HG02981 (cell line): ENCODE results near the gene GSS.

Experiments
- ATAC-seq: cut with Tn5 transposase; IDR thresholded peaks from one replicate; pipeline ENCODE4 v1.9.1; 2021; ENCODE audit warnings: mild to moderate bottlenecking, moderate library complexity; ENCODE audit not compliant: unreplicated experiment

GSS gene

DNA sequence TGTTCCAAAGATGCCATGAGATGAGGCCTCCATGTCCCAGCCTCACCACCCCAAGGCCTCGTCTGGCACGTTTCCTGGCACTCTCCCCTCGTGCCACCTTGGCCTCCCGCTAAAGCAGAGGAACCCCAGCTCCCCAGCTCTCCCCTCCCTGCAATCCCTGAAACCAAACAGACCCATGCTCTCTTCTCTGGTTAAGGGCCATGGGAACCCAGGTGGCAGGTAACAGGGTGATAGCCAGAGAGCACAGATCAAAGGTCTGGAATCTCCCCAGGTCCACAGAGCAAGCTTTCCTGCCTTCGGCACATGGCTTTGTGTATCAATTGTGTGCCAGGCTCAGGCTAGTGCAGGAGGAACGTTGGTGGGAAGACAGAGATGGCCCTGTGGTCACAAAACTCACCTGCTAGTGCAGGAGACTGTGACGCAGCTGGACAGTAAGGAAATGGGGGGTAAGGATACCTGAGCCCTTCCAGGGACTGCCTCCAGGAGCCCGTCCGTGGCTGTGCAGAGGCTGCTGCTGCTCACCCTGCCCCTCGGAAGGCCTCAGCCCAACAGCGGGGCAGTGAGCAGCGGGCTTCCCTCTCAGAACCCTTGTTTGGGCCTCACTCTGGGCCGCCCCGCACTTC lies 39.0 kb upstream of the GSS start:
- no peak for ATAC-seq

DNA sequence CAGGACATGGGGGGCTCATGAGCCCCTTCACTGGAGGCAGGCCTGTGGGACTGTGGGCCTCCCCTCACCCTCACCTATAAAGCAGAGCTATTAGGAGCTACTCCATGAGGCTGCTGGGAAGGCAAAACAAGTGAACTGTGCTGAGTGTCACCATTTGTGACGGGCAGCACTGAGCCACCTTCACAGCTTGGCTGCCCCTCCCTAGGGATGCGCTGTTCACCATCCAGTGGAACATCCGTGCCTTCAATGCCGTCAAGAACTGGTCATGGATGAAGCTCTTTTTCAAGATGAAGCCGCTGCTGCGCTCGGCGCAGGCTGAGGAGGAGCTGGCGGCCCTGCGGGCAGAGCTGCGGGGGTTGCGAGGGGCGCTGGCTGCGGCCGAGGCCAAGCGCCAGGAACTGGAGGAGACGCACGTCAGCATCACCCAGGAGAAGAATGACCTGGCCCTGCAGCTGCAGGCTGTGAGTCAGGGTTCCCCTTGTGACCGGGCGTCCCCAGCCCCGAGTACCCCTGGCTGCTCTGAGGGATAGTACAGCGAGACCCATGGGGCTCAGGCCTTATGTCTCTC lies 38.4 kb upstream of the GSS start:
- ATAC-seq = no peak

DNA sequence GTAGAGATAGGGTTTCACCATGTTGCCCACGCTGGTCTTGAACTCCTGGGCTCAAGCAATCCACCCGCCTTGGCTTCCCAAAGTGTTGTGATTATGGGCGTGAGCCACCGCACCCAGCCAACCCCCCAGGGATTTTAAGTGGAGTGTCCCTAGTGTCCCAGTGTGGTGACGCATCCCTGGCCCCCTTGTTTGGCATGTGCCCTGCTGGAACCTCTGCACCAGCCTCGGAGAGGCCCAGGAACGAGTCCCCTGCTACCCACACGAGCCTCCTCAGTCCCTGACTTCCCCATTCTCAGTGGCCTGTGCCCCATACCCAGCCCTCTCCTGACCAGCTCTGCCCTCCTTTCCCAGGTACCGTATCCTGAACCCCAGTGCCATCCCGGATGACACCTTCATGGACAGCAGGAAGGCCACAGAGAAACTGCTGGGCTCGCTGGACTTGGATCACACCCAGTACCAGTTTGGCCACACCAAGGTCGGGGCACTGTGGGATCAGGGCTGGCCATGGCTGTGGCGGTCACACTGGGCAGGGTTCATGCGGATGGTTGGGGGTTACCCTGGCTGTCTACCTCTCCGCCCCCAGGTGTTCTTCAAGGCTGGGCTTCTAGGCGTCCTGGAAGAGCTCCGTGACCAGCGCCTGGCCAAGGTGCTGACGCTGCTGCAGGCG lies 37.3 kb upstream of the GSS start:
- ATAC-seq = no peak

DNA sequence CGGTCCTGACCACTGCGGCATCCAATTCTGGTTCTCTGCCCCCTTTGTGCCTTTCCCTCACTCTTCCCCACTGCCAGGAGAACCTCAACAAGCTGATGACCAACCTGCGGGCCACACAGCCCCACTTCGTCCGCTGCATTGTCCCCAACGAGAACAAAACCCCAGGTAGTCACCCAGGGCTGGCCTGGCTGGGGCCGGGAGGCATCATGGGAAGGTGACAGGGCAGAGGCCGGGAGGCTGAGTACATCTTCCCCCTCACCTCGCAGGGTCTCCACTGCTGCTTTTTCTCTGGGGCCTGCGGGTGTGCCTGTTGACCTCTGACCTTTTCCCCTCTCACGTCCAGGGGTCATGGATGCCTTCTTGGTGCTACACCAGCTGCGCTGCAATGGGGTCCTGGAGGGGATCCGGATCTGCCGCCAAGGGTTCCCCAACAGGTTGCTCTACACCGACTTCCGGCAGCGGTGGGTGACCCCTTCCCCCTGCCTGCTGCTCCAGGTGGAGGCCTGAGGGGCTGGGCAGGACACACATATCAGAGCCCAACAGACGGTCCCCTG lies 35.1 kb upstream of the GSS start:
- no peak for ATAC-seq

DNA sequence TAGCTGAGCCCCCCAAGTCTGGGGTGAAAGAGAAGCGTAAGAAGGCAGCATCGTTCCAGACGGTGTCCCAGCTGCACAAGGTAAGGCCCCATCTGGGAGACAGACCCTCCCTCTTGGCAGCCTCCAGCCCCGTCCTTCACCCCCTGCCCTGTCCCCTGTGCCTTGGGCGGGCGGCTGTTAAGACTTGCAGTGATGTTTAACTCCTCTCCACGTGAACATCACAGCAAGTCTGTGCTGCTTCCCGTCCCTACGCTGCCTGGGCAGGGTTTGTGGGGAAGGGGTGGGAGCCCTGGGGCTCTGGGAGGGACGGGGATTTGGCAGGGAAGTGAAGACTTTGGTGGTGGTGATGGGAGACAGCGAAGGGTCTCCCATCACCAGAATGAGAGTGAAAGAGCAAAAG lies 34.6 kb upstream of the GSS start:
- ATAC-seq = no peak

DNA sequence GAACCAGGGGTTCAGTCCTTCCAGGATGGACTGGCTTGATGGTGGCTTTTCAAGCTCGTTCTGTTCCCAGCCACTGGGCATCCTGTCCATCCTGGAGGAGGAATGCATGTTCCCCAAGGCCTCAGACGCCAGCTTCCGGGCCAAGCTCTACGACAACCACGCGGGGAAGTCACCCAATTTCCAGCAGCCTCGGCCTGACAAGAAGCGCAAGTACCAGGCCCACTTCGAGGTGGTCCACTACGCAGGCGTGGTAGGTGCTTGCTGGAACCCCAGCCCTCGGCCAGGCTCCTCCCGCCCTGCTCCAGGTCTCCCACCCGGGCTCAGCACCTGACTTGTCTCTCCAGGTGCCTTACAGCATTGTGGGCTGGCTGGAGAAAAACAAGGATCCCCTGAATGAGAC lies 34.1 kb upstream of the GSS start:
- no peak for ATAC-seq

DNA sequence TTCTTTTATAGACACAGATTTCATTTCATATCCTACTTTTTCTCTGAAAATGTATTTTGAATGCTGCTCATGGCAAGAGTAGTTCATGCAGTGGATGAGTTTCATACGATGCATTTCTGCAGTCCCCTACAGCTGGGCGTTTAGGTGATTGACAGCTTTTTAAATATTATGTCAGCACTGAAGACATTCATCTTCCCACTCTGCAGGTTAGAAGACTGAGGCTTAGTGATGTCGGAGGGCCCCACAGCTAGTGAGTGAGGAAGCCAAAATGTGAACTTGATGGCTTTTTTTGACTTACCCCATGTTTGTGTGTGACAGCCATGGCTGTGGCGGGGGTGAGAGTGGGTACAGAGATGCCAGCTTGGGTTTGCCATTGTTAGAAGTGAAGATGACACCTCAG lies 33.5 kb upstream of the GSS start:
- no peak for ATAC-seq

DNA sequence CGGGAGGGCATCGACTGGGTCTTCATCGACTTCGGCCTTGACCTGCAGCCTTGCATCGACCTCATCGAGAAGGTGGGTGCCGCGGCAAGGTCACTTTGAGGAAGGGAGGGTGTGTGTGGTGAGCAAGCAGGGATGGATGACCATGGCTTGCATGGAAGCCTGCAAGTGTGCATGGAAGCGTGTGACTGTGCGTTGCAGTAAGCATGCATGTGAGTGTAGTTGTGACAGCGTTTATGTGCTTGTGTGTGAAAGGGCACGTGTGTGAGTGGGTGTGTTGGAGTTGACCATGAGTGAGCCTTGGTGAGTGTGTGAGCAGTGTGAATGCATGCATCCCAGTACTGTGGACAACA lies 32.6 kb upstream of the GSS start:
- no peak for ATAC-seq

DNA sequence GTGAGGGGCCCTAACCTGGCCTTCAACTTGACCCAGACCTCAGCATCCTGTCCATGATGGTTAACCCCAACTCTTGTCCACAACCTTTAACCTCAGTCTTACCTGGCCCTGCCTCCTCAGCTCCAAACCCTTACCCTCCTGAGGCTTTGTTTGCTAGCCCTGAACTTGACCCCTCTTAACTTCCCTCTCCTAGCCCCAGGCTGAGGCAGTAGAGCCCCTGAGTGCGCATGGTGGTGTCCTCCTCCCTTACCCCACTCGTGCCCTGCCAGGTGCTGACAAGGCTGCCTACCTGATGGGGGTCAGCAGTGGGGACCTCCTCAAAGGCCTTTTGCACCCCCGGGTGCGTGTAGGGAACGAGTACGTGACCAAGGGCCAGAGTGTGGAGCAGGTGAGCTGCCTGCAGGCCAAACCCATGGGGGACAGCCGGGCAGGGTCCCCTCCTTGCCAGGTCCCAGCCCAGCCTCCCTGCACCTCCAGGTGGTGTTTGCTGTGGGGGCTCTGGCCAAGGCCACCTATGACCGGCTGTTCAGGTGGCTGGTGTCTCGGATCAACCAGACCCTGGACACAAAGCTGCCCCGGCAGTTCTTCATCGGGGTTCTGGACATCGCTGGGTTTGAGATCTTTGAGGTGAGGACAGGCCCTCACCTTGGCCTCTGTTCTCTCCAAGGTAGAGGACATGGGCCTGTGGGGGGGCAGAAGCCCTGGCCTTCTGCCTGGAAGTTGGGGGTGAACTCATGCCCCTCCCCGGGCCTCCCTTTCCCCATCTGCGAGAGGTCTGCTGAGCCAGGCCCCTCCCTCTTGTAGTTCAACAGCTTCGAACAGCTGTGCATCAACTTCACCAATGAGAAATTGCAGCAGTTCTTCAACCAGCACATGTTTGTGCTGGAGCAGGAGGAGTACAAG lies 31.9 kb upstream of the GSS start:
- no peak for ATAC-seq

DNA sequence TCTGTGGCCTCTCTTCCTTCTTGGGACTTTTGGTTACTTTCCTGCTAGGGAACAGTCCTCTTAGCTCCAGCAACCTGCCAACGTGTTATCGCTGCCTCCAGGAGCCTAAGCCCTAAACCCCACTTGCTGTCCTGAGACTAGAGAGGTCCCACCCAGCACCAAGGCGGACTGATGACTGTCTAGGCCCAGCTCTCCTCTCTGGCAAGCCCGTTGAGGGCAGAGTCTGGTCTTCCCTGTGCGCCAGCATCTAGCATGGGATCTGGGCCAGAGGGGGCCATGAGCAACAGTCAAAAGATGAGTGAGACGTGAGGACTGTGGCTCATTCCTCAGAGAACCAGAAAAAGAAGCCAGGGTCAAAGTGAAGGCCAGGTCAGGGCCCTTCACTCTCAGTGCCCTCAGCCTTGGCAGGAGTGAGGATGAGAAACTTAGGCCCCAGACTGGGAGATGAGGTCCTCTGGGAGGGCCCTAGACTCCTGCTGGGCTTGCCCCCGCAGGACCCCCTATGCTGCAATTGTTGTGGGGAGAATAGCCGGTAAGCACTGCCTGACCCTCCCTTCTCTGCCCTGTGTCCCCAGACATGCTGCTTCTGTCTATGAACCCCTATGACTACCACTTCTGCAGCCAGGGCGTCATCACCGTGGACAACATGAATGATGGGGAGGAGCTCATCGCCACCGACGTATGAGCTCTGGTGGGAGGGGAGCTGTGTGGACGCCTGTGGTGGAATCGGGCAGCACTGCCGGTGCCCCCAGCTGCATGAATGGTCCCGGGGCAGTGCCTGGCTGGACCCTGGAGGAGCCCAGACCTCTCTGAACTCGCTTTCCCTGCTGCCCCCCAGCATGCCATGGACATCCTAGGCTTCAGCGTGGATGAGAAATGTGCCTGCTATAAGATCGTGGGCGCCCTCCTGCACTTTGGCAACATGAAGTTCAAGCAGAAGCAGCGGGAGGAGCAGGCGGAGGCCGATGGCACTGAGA lies 31.0 kb upstream of the GSS start:
- no peak for ATAC-seq

DNA sequence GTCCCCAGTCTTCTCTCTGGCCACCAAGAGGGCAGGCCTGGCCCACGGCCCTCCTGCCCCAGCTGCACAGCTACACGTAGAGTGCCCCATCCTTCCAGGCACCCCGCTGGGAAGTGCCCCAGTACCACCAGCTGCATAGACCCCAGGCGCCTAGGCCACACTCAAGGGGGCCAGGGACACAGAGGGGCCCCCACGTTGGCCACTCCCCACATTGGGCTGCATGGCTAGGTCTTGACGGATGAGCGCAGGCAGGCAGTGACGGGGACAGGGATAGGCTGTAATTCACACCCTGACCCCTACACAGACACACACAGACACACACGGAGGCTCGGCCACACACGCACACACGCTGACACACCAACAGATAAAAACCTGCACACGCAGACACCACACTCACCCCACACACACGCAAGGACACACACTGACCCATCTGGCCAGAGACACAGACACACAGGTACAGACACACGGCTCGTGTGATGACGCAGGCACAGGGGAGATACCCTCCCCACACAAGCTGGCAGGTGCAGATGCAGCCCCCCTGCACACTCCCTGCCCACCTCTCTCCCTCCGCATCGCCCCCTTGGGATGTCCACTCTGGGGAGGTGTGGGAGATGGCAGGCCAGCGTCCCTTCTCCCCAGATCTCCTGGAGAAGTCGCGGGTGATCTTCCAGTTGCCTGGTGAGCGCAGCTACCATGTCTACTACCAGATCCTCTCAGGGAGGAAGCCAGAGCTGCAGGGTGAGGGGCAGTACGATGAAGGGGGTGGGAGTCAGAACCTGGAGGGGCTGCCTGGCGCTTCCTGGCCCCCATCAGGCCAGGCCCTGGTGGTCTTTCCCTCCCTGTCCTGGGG lies 30.1 kb upstream of the GSS start:
- ATAC-seq = no peak

DNA sequence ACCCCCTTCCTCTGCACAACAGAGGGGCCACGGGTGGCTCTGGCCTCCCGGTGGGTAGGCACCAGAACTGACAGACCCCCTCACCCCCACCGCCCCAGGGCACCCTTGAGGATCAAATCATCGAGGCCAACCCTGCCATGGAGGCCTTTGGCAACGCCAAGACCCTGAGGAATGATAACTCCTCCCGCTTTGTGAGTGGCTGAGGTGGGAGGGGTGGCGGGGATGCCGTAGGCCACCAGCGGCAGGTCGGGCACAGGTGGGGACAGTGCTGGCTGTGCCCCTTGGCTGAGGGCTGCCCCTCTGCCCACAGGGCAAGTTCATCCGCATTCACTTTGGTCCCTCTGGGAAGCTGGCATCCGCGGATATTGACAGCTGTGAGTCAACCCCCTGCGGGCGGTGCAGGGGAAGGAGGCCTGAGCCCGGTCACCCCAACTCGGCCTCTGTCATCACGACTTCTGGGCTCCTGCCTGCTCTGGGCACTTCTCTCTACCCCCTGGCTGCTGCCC lies 29.2 kb upstream of the GSS start:
- ATAC-seq = no peak

DNA sequence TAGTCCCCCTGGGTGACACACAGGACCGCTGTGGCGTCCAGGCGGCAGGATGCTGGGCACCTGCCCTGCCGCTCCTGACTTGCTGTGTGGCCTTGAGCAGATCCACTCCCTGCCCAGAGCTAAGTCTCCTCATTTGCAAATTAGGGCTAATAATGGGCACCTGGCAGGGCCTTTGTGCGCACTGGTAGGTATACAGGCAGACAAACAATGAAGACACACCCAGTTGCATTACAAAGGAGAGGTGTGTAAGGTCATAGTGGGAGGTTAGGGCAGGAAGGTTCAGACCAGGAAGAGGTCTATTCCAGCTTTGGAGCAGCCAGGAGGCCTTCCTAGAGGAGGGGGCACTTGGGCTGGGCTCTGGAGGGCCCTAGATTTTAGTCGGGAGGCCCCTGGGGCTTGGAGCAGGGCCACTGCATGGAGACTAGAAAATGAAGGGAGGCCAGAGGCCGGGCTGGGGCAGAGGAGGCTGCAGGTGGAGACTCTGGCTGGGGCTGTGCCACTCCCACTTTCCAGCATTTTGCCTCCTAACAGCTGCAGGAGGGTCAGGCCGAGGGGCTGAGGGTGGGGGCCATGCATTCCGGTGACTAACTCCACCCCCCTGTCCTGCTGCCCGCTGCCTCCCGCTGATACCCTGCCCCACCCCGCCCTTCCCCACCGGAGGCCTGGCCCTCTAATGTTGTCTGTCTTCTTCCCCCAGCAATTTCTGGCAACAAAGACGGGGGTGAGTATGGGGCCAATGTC lies 28.6 kb upstream of the GSS start:
- no peak for ATAC-seq

DNA sequence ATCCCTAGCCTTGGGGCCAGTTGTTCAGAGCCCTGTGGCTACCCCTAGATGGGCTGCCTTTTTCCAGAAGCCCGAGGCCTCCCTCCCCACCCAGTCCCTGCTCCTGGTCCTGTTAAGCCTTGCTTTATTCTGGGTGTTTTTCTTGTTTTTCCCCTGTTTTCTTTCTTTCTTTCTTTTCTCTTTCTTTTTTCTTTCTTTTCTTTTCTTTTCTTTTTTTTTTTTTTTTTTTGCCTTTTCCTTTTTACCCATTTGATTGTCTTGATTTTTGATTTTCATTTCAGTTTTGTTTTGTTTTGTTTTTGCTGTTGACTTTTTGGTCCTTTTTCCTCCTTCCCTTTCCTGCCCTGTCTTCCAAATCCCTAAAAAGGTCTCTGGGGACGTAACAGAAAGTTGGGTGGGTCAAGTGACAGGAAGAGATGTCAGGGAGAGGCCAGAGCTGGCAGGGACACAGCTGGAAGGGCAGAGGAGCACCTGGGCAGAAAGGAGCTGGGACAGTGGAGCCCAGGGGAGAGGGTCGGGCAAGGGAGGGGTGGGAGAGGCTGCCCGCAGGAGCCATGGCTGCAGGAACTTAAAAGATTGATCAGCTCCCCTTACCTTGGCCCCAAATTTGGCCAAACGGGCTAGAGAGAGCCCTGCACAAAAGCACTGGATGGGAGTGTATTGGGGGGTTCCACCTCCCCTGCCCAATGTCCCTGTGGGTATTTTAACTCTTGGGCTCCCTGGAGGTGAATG lies 27.6 kb upstream of the GSS start:
- ATAC-seq = no peak

DNA sequence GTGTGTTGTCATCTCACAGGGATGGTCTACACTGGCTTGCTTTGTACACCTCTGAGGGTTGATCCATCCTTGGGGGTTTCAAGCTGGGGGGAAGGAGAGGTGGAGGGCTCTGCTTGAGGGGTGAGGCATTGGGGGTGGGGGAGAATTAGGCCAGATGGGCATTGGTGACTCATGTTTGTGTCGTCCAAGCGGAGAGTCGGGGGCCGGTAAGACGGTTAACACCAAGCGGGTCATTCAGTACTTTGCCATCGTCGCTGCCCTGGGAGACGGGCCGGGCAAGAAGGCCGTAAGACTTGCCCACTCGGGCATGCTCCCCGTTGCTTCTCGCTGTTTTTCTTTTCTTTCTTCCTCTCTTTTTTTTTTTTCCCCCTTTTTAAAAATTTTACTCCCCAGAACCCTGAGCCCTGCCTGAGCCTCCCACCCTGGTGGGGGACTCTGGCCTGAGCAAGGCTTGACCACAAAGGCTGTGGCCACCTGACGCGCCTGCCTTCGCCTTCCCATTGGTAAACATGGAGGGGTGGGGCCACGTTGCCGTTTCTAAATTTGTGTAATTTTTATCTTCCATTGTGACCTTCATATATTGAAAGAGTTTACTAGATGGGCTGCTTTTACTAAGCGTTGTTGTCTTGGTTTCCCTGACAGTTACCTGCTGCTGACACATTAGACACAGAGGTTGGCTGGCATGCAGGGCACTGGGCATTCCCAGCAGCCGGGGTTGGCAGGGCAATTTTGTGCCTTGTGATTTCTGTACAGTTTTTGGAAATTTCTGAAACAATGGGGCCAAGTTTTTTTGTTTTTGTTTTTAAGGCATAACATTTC lies 26.9 kb upstream of the GSS start:
- ATAC-seq = no peak

DNA sequence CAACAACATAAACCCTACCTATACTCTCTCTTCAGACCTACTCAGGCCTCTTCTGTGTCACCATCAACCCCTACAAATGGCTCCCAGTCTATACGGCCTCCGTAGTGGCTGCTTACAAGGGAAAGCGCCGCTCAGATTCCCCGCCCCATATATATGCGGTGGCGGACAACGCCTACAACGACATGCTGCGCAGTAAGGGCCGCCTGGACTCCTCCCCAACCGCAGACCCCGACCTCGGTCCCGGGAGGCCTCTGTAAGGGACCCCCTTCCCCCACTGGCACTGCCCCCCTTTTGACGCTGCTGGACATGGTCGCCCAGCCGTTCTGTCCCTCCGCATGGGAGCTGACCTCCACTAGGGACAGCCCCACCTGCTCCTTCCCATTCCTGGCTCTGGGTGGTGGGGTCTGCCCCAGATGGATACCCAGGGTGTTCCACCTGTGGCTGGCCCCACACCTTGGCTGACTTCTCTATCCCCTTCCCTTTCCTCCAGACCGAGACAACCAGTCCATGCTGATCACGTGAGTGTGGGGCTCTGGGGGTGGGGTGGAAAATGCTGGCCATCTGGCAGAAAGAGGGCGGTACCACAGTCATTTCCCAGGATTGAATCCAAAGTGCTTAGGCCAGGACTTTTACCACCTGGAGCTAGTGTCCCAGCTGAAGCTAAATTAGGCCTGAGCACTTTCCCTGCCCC lies 25.1 kb upstream of the GSS start:
- no peak for ATAC-seq
